ENCODE results near the gene TMEM87B. TPM values are rescaled to one million over a fixed set of nuclear protein-coding genes. Genes with fewer than 3 reads are reported as not detected.

TMEM87B gene
- total and polyA plus RNA-seq, 10 of the 15 experiments (the other 5 are each of a cell fraction or from before 2014, with no cell fraction given), result 5.7 to 20.6 (median 12.3) TPM

DNA sequence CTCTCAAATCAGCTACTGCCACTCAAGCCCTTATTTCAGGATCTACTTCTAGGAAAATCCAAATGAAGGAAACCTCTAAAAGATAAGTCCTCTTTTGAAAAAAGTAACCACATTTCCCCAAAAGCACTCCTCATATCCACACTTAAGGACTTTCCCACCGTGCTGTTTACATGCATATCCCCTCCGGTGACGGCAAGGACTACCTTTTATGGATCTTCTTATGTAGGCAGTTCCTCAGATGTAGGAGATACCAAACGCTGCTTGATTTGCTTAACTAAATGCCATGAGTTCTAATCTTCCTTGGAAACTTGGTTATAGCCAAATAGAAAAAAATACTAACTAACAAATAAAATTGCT lies 6.9 kb upstream of the TMEM87B start:
- intact Hi-C loops (cut with micrococcal nuclease; ENCODE audit: unreplicated experiment), result loop anchor here (10.0 kb wide), 1 partner anchor 93 kb away; no protein-coding TSS in a partner anchor
- DNase-seq (ENCODE audit: low read depth, low spot score) (no peak), FAIRE-seq (no peak), ATAC-seq (no peak)
- WGBS (ENCODE audit: insufficient coverage, insufficient replicate concordance, low lambda C conversion rate, missing lambda C conversion rate), result 67% methylated on average over 4 of the region's 4 CpGs
- no peak overlapping the region for H3K27ac ChIP-seq (ENCODE audit: control insufficient read depth, insufficient read depth)
- SMC1A ChIA-PET (ENCODE audit: uncharacterized antibody, unreplicated experiment), result interaction anchor here (1.5 to 9.0 kb wide), 6 partner anchors 10 to 164 kb away, joined by 3 to 85 read pairs (median 10); partner anchors contain the start of gene ANAPC1
- no peak overlapping the region for H3K4me2 ChIP-seq (ENCODE audit: control insufficient read depth, insufficient read depth)
- TF ChIP-seq ZNF384 (IDR thresholded peaks at IDR 0.05; ENCODE audit: borderline replicate concordance, low read depth, low read length), result no peak
- TF ChIP-seq WRNIP1 (IDR thresholded peaks at IDR 0.05; ENCODE audit: borderline replicate concordance, low read depth, low read length), result no peak
- TF ChIP-seq BRCA1 (IDR thresholded peaks at IDR 0.05; ENCODE audit: low read depth, low read length), result no peak
- TF ChIP-seq NRF1 (conservative IDR thresholded peaks at IDR 0.05; ENCODE audit: low read depth, low read length), result no peak
- no peak for TF ChIP-seq EGR1 (IDR thresholded peaks at IDR 0.05; ENCODE audit: borderline replicate concordance in 1 of 2, low read depth in 2 of 2, low read length in 2 of 2)
- TF ChIP-seq SMAD5 (IDR thresholded peaks at IDR 0.05; ENCODE audit: low read depth), result no peak
- no peak for TF ChIP-seq ZBED1 (IDR thresholded peaks at IDR 0.05; ENCODE audit: borderline replicate concordance)
- no peak for TF ChIP-seq IRF4 (IDR thresholded peaks at IDR 0.05; ENCODE audit: low read depth, low read length)
- TF ChIP-seq BHLHE40 (IDR thresholded peaks at IDR 0.05; ENCODE audit: borderline replicate concordance in 1 of 2, low read depth in 2 of 2, low read length in 1 of 2), result no peak
- TF ChIP-seq CBX5 (IDR thresholded peaks at IDR 0.05; ENCODE audit: low read depth), result no peak
- no peak for TF ChIP-seq MYB (IDR thresholded peaks at IDR 0.05; ENCODE audit: borderline replicate concordance, low read depth, low read length)
- H3K79me2 ChIP-seq (ENCODE audit: control insufficient read depth, insufficient read depth, low read length), result no peaks in the 10 kb centered on the region
- H2AFZ ChIP-seq (ENCODE audit: control insufficient read depth, low read depth, low read length), result no peak overlapping the region
- no peak overlapping the region for H3K4me3 ChIP-seq
- H3K4me1 ChIP-seq (ENCODE audit: control insufficient read depth, insufficient read depth, low read length), result no peaks in the 10 kb centered on the region
- no peaks in the 10 kb centered on the region; the same call in 2 of the 3 replicates for H3K9me3 ChIP-seq (replicated peaks; ENCODE audit: control insufficient read depth, insufficient read depth, low read length)
- no peaks in the 10 kb centered on the region for H3K27me3 ChIP-seq (replicated peaks in 1 of 2; ENCODE audit: control insufficient read depth in 2 of 2, insufficient read depth in 2 of 2, low read length in 1 of 2)
- RAD21 ChIA-PET (ENCODE audit: unreplicated experiment), result interaction anchor here (0.5 to 3.9 kb wide), 5 partner anchors 131 to 161 kb away, joined by 3 to 22 read pairs (median 9); partner anchors contain the start of gene MERTK
- CTCF ChIA-PET, result interaction anchor here (0.9 to 11.6 kb wide), 7 partner anchors 15 to 157 kb away, joined by 3 to 189 read pairs (median 8); partner anchors contain the start of gene MERTK
- H3K9ac ChIP-seq (ENCODE audit: control insufficient read depth, insufficient read depth, low read length), result no peak overlapping the region
- in situ Hi-C loops (cut with MboI), result no loop called here
- H4K20me1 ChIP-seq (ENCODE audit: control insufficient read depth, insufficient read depth), result no peaks in the 10 kb centered on the region
- BruUV-seq (replicated peaks), result no TSS peak
- no peaks in the 10 kb centered on the region for H3K36me3 ChIP-seq (ENCODE audit: control insufficient read depth in 2 of 2, insufficient read depth in 2 of 2, low read length in 1 of 2)
- POLR2A ChIA-PET, result interaction anchor here (2.0 kb wide), 1 partner anchor 160 kb away, joined by 5 read pairs; no protein-coding TSS in a partner anchor
